ENCODE measurements around the gene NFIB. TPM values are rescaled to one million over a fixed set of nuclear protein-coding genes. Genes with fewer than 3 reads are reported as not detected.

NFIB gene
- total and polyA plus RNA-seq, 2 of the 13 experiments (the other 11 are each of a cell fraction or from before 2014, with no cell fraction given) = 0.98 to 4.6 TPM

DNA sequence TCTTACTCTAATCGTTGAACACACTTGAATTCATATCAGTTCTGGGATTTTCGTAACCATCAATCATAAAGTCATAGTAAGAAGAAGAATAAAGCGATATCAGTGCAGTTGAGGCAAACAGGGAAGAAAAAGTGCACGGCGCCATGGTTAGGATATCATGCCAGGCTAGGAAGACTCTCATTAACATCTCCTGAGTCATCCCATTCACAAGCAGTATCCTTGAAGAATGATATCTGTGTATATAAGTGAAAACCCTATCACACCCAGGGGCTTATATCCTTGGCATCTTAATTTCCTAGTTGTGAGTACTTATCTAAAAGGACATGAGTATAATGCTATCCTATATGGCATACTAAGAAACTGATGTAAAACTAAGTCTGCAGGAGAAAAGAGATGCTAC lies 38.6 kb downstream of the NFIB start (continued):
- TF ChIP-seq, protein P1, sequence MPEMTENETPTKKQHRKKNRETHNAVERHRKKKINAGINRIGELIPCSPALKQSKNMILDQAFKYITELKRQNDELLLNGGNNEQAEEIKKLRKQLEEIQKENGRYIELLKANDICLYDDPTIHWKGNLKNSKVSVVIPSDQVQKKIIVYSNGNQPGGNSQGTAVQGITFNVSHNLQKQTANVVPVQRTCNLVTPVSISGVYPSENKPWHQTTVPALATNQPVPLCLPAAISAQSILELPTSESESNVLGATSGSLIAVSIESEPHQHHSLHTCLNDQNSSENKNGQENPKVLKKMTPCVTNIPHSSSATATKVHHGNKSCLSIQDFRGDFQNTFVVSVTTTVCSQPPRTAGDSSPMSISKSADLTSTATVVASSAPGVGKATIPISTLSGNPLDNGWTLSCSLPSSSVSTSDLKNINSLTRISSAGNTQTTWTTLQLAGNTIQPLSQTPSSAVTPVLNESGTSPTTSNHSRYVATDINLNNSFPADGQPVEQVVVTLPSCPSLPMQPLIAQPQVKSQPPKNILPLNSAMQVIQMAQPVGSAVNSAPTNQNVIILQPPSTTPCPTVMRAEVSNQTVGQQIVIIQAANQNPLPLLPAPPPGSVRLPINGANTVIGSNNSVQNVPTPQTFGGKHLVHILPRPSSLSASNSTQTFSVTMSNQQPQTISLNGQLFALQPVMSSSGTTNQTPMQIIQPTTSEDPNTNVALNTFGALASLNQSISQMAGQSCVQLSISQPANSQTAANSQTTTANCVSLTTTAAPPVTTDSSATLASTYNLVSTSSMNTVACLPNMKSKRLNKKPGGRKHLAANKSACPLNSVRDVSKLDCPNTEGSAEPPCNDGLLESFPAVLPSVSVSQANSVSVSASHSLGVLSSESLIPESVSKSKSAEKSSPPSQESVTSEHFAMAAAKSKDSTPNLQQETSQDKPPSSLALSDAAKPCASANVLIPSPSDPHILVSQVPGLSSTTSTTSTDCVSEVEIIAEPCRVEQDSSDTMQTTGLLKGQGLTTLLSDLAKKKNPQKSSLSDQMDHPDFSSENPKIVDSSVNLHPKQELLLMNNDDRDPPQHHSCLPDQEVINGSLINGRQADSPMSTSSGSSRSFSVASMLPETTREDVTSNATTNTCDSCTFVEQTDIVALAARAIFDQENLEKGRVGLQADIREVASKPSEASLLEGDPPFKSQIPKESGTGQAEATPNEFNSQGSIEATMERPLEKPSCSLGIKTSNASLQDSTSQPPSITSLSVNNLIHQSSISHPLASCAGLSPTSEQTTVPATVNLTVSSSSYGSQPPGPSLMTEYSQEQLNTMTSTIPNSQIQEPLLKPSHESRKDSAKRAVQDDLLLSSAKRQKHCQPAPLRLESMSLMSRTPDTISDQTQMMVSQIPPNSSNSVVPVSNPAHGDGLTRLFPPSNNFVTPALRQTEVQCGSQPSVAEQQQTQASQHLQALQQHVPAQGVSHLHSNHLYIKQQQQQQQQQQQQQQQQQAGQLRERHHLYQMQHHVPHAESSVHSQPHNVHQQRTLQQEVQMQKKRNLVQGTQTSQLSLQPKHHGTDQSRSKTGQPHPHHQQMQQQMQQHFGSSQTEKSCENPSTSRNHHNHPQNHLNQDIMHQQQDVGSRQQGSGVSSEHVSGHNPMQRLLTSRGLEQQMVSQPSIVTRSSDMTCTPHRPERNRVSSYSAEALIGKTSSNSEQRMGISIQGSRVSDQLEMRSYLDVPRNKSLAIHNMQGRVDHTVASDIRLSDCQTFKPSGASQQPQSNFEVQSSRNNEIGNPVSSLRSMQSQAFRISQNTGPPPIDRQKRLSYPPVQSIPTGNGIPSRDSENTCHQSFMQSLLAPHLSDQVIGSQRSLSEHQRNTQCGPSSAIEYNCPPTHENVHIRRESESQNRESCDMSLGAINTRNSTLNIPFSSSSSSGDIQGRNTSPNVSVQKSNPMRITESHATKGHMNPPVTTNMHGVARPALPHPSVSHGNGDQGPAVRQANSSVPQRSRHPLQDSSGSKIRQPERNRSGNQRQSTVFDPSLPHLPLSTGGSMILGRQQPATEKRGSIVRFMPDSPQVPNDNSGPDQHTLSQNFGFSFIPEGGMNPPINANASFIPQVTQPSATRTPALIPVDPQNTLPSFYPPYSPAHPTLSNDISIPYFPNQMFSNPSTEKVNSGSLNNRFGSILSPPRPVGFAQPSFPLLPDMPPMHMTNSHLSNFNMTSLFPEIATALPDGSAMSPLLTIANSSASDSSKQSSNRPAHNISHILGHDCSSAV (CRISPR knock-in tag; IDR thresholded peaks at IDR 0.05; ENCODE audit: borderline replicate concordance) = no peak
- TF ChIP-seq GFI1 (CRISPR knock-in tag; IDR thresholded peaks at IDR 0.05; ENCODE audit: borderline replicate concordance) = no peak
- no peak for TF ChIP-seq ZNF737 (CRISPR knock-in tag; IDR thresholded peaks at IDR 0.05; ENCODE audit: borderline replicate concordance)
- no peak for TF ChIP-seq KDM4B (CRISPR knock-in tag; IDR thresholded peaks at IDR 0.05)
- TF ChIP-seq ZNF451 (CRISPR knock-in tag; IDR thresholded peaks at IDR 0.05) = no peak

DNA sequence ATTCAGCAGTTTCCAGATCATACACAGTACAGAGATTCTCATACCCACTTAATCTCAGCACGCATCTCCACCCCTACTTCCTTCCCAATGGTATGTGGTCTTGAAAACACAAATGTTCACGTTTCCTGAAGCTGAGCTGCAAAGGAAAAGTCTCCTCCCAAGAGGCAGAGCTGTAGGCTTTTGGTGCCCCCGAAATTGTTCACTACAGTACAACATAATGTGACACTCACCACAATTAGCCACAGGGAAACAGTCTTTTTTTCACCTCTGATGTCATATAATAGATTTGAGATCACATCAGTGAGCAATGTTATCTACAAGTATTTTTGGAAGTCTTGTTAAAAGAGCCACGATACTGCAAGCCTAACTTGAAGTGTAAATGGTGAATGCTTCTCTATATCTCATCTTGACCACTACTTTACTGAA lies 40.2 kb downstream of the NFIB start:
- H3K9me3 ChIP-seq (ENCODE audit: low read length) = no peaks in the 10 kb centered on the region
- peaks cover 26% of the 10 kb centered on the region for H3K4me1 ChIP-seq (ENCODE audit: insufficient read depth, low read length)
- intact Hi-C loops (cut with micrococcal nuclease; ENCODE audit: unreplicated experiment) (no loop called here), in situ Hi-C loops (cut with HindIII; ENCODE audit: extremely low pct_ligation_motif_present, low pct_unique_long_range_greater_than_20kb) (no loop called here)
- H3K27ac ChIP-seq (ENCODE audit: extremely low read length, insufficient read depth, low read length) = no peak overlapping the region
- no peaks in the 10 kb centered on the region for H3K79me2 ChIP-seq (ENCODE audit: insufficient read depth, low read length)
- no peaks in the 10 kb centered on the region for H3K27me3 ChIP-seq (ENCODE audit: control insufficient read depth in 1 of 2, insufficient read depth in 2 of 2, low read length in 2 of 2)
- no peak overlapping the region for H3K4me3 ChIP-seq (replicated peaks in 1 of 3; ENCODE audit: insufficient read depth in 1 of 3, low read depth in 2 of 3, low read length in 3 of 3)
- POLR2A ChIA-PET = no interaction called here
- no peaks in the 10 kb centered on the region for H3K36me3 ChIP-seq (replicated peaks in 1 of 2; ENCODE audit: control insufficient read depth in 1 of 2, insufficient read depth in 2 of 2, low read length in 2 of 2)
- H4K20me1 ChIP-seq (ENCODE audit: insufficient read depth, low read length) = no peaks in the 10 kb centered on the region
- H3K4me2 ChIP-seq (ENCODE audit: low read depth, low read length) = no peak overlapping the region
- no peak for DNase-seq (ENCODE audit: low spot score)
- WGBS (ENCODE audit: low lambda C conversion rate) = 52% methylated on average over 4 of the region's 4 CpGs
- no peak for ATAC-seq
- no peak for FAIRE-seq
- CTCF ChIA-PET (ENCODE audit: low intra/inter-chr PET ratio, low total read pairs) = no interaction called here
- no peak overlapping the region for H2AFZ ChIP-seq (ENCODE audit: low read length)
- no TSS peak for BruUV-seq (replicated peaks)
- no peak overlapping the region for H3K9ac ChIP-seq (ENCODE audit: insufficient read depth, low read depth, low read length)
- TF ChIP-seq NCOR1 (IDR thresholded peaks at IDR 0.05; ENCODE audit: borderline replicate concordance, low read length) (no peak), ERF (CRISPR knock-in tag; IDR thresholded peaks at IDR 0.05) (no peak), SP1 (IDR thresholded peaks at IDR 0.05) (no peak), SP1 (CRISPR knock-in tag; IDR thresholded peaks at IDR 0.05) (no peak), LCORL (IDR thresholded peaks at IDR 0.05) (no peak), LCORL (CRISPR knock-in tag; IDR thresholded peaks at IDR 0.05) (no peak)
- TF ChIP-seq, protein P2, sequence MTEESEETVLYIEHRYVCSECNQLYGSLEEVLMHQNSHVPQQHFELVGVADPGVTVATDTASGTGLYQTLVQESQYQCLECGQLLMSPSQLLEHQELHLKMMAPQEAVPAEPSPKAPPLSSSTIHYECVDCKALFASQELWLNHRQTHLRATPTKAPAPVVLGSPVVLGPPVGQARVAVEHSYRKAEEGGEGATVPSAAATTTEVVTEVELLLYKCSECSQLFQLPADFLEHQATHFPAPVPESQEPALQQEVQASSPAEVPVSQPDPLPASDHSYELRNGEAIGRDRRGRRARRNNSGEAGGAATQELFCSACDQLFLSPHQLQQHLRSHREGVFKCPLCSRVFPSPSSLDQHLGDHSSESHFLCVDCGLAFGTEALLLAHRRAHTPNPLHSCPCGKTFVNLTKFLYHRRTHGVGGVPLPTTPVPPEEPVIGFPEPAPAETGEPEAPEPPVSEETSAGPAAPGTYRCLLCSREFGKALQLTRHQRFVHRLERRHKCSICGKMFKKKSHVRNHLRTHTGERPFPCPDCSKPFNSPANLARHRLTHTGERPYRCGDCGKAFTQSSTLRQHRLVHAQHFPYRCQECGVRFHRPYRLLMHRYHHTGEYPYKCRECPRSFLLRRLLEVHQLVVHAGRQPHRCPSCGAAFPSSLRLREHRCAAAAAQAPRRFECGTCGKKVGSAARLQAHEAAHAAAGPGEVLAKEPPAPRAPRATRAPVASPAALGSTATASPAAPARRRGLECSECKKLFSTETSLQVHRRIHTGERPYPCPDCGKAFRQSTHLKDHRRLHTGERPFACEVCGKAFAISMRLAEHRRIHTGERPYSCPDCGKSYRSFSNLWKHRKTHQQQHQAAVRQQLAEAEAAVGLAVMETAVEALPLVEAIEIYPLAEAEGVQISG (CRISPR knock-in tag; IDR thresholded peaks at IDR 0.05) = no peak

All from HepG2 (cell line).